Stimulated activated naive CD4-positive, alpha-beta T cell (primary cell): ENCODE measurements around the gene RASL10A.
"Not testable (repeated sequence)": the region's sequence is repeated elsewhere in the genome, so short reads cannot be mapped to it uniquely, and the experiment has no call there.

ENCODE experiments used
- DNase-seq, 6 experiments: peaks; one replicate each; lab custom pipeline; 2025; lab: John Stamatoyannopoulos, UW

The RASL10A gene

GRCh38 chr22:29315286-29316140 is at the start of gene RASL10A:
RASL10A (minus strand) TSS chr22:29315697; CDS start chr22:29315246, 451 bp downstream.
- DNase-seq: no peak

- DNase-seq: no peak
These were observed 44.0 kb upstream of the RASL10A start for GRCh38 chr22:29359469-29359868.

- not testable (repeated sequence) for DNase-seq
These were observed 41.8 kb upstream of the RASL10A start for GRCh38 chr22:29357193-29357890.

- no peak for DNase-seq
These were observed 38.4 kb upstream of the RASL10A start for GRCh38 chr22:29353860-29354259.

GRCh38 chr22:29353286-29353685 is 37.8 kb upstream of the RASL10A start:
- DNase-seq: no peak

GRCh38 chr22:29352778-29353177 is 37.3 kb upstream of the RASL10A start:
- DNase-seq: no peak

- no peak for DNase-seq
These were observed 36.4 kb upstream of the RASL10A start for GRCh38 chr22:29351891-29352290.

- DNase-seq: no peak
These were observed 35.5 kb upstream of the RASL10A start for GRCh38 chr22:29351042-29351441.

GRCh38 chr22:29348956-29349355 is 33.5 kb upstream of the RASL10A start:
- DNase-seq: no peak

- no peak for DNase-seq
These were observed 32.5 kb upstream of the RASL10A start for GRCh38 chr22:29348041-29348440.

GRCh38 chr22:29346659-29347058 is 31.2 kb upstream of the RASL10A start:
- no peak for DNase-seq

GRCh38 chr22:29345932-29346331 is 30.4 kb upstream of the RASL10A start:
- DNase-seq: no peak

- DNase-seq: not testable (repeated sequence)
These were observed 29.4 kb upstream of the RASL10A start for GRCh38 chr22:29344889-29345288.

GRCh38 chr22:29344137-29344536 is 28.6 kb upstream of the RASL10A start:
- no peak for DNase-seq

- DNase-seq: no peak
These were observed 27.9 kb upstream of the RASL10A start for GRCh38 chr22:29343313-29343805.

- no peak for DNase-seq
These were observed 27.2 kb upstream of the RASL10A start for GRCh38 chr22:29342577-29343312.

GRCh38 chr22:29342177-29342576 is 26.7 kb upstream of the RASL10A start:
- DNase-seq: no peak

- DNase-seq: no peak
These were observed 26.3 kb upstream of the RASL10A start for GRCh38 chr22:29341849-29342127.

GRCh38 chr22:29341056-29341848 is 25.8 kb upstream of the RASL10A start:
- no peak for DNase-seq

- no peak for DNase-seq
These were observed 25.1 kb upstream of the RASL10A start for GRCh38 chr22:29340566-29340965.

GRCh38 chr22:29339381-29340235 is 24.1 kb upstream of the RASL10A start:
- DNase-seq: no peak
